ENCODE measurements around the gene AKAP6.

GRCh38 chr14:32692441-32692840 is 363.3 kb downstream of the AKAP6 start:
- TF ChIP-seq, protein P1, sequence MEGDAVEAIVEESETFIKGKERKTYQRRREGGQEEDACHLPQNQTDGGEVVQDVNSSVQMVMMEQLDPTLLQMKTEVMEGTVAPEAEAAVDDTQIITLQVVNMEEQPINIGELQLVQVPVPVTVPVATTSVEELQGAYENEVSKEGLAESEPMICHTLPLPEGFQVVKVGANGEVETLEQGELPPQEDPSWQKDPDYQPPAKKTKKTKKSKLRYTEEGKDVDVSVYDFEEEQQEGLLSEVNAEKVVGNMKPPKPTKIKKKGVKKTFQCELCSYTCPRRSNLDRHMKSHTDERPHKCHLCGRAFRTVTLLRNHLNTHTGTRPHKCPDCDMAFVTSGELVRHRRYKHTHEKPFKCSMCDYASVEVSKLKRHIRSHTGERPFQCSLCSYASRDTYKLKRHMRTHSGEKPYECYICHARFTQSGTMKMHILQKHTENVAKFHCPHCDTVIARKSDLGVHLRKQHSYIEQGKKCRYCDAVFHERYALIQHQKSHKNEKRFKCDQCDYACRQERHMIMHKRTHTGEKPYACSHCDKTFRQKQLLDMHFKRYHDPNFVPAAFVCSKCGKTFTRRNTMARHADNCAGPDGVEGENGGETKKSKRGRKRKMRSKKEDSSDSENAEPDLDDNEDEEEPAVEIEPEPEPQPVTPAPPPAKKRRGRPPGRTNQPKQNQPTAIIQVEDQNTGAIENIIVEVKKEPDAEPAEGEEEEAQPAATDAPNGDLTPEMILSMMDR (conservative IDR thresholded peaks at IDR 0.05; ENCODE audit: low read length) = no peak
- TF ChIP-seq EZH2phosphoT487 (IDR thresholded peaks at IDR 0.05; ENCODE audit: borderline replicate concordance, low read depth, low read length) = no peak

Measured in OCI-LY7 (cell line).